IPS-11a (cell line): ENCODE data around the gene ATP10A.
"Not testable (repeated sequence)": the region's sequence is repeated elsewhere in the genome, so short reads cannot be mapped to it uniquely, and the experiment has no call there.

Source experiments
- H3K4me3 ChIP-seq: one replicate; pipeline ENCODE4 v1.5.1; 2013; ENCODE audit warnings: low read depth, low read length, control low read depth

ATP10A gene

DNA sequence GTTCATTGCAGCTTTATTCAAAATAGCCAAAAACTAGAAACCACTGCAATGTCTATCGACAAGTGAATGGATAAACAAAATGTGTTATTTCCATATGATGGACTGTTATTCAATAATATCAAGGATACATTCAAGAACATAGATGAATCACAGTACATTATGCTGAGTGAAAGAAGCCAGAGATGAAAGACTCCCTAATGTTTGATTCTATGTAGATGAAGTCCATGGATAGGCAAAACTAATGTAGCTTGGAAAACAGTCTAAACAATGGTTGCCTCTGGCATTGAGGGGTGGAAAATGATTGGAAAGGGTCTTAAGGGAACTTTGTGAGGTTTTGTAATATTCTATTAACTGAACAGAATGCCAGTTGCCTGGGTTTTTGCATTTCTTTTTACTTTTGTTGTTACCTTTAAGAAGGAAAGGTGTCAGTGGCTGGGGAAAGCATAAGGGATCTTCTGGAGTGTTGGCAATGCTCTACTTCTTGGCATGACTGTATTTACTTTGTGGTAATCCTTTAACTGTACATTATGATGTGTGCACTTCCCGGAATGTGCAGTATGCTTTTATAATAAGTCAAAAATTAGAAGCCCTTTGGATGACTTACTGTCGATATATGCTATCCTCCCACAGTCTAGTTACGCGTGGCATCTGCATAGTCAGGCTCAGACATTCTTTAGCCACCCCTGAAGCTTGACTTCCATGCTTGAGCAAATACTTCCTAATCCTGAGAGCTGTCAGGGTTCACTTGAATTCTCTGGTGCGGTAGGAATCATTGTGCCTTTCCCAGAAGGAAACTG lies 20.5 kb upstream of the ATP10A start:
- H3K4me3 ChIP-seq, result no peak overlapping the region

DNA sequence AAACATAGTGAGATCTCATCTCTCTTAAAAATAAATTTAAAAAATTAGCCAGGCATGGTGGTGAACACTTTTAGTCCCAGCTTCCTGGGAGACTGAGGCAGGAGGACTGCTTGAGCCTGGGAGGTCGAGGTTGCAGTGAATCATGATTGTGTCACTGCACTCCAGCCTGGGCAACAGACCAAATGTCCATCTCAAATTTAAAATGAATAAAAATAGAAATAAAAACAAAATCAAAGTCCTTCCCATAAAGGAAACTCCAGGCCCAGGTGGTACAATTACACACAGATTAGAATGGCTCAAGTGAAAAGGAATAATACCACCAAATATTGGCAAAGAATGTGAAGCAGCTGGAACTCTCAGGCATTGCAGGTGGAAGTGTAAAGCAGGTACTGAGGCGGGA lies 19.3 kb upstream of the ATP10A start:
- H3K4me3 ChIP-seq, result no peak overlapping the region

DNA sequence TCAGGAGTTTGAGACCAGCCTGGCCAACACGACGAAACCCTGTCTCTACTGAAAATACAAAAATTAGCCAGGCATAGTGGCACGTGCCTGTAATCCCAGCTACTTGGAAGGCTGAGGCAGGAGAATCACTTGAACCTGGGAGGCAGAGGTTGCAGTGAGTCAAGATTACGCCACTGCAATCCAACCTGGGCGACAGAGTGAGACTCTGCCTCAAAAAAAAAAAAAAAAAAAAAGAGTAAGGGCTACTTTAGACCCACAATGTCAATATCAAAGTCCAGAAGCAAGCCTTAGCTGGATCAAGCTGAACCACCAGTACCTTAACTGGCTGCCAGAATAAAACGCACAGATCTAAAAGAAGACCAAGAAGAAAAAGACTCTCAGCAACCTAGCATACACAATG lies 17.8 kb upstream of the ATP10A start:
- not testable (repeated sequence) for H3K4me3 ChIP-seq

DNA sequence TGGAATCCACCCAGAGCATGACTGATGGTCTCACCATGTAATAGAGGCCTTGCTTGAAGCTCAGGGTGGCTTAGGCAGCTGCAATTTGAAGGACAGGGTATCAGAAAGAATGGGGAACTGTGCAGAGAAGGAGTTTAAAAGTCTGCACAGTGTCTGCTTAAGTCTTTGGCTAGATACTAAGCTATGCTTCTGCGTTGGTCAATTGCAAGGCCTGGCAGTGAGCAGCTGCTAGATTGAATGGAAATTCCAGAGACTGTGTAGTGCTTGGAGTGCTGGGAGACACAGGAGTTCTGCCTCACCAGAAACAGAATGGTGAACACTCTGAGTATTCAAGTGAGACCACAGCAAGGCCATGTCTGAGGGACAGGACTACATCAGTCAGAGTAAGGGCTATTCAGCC lies 17.3 kb upstream of the ATP10A start:
- no peak overlapping the region for H3K4me3 ChIP-seq

DNA sequence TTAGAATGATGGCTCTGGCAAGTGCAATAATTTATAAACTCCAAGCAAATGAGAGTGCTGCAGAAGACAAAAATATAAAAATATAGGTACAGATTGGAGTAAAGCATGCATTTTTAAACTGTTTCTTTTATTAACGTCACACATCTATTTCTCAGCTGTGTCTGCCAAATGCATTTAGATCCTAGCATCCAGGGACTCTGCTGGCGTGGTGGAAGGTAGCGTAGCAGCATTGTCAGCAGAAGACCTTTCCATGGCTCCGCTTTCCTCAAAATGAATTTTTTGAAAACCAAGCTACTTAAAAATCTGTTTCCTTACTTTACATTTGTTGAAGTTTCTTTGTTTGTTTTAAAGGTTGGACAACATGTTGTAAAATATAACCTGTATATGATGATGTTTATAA lies 16.3 kb upstream of the ATP10A start:
- no peak overlapping the region for H3K4me3 ChIP-seq

DNA sequence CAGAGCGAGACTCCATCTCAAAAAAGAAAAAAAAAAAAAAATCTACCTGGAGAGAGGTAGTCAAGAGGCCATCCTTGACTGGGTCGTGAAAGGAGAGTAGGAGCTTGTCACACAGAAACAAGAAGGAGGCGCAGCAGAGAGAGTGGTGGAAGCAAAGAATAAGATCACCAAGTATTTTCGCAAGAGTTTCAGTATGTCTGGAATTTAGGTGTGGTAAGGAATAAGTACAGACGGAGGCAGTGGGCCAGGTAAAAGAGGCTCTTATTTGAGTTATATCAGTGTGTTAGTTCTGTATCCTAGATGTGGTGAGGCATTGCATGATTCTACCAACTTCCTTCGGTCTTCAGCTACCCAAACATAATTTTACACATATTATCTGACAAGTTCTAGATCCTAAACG lies 14.6 kb upstream of the ATP10A start:
- H3K4me3 ChIP-seq, result no peak overlapping the region

DNA sequence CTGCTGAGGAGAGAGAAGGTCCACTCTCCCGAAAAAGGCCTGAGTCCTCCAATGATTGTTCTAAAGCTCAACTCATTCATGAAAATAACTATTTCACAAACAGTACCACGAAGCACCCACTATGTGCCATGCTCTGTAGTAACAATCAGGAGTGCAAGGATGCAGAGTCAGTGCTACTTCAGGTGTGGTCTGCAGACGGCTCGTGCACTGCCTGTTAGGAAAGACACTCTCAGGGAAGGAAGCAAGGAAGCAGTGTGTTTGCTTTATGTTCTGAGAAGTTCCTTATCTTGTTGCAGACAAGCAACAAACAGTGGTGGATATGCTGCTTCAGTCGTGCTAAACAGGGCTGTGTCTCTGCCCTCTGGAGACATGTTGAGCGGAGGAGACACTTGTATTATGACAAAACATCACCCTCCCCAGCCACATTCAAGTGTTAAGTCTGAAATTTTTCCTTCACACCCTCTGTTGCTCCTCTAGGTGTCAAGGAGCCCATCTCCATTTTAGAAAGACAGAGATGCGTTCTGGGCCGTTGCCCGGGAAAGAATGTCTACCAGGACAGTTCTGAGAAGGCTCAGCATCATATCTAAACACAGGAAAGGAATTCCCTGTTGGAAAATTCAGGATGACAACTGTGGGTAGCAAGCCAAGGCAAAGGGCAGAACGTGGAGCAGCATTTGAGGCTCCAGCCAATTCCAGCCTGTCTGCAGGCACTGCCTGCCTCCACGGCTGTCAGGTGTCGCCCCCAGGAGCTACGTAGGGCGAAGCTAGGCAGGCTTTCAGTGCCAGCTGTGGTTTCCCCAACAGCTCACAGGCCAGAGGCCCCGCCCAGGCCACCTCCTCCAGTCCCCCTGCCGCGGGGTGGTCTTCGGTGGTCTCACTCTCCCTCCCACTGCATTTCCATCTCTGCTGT lies 13.4 kb upstream of the ATP10A start:
- H3K4me3 ChIP-seq, result no peak overlapping the region

DNA sequence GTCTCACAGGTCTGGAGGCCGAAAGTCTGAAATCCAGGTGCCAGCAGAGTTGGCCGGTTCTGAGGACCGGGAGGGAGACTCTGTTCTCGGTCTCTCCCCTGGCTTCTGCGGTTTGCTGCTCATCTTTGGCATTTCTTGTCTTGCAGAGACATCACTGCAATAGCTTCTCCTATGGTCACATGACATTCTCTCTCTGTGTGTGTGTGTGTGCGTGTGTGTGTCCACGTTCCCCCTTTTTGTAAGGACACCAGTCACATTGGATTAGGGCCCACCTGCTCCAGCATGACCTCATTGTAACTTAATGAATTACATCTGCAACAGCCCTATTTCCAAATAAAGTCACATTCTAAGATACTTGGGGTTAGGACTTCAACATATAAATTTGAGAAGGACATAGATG lies 12.4 kb upstream of the ATP10A start:
- no peak overlapping the region for H3K4me3 ChIP-seq

DNA sequence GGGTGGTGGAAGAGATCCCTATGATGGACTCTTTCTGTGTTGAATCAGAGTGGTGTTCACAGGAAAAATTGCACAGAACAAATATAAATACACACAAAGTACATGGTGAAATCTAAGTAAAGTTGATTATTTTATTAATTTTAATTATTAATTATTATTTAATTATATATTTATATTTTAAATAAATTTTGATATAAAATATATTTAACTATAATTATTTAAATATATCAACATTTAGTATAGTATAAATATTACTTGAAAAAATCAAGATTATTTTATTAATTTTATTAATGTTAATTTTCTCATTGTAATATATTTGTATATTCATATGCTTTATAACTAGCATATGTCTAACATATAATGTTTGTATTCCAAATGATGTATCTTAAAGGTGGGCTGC lies 11.3 kb upstream of the ATP10A start:
- H3K4me3 ChIP-seq, result no peak overlapping the region

DNA sequence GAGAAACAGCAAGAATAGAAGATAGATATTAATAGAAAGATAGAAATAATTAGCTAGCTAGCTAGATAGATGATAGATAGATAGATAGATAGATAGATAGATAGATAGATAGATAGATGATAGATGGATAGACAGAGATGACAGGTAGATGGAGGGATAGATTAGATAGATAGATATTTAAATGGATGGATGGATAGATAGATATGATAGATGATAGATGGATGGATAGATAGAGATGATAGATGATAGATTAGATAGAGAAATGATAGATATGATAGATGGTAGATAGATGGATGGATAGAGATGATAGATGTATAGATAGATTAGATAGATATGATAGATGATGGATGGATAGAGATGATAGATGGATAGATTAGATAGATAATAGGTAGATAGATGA lies 8.3 kb upstream of the ATP10A start:
- no peak overlapping the region for H3K4me3 ChIP-seq

DNA sequence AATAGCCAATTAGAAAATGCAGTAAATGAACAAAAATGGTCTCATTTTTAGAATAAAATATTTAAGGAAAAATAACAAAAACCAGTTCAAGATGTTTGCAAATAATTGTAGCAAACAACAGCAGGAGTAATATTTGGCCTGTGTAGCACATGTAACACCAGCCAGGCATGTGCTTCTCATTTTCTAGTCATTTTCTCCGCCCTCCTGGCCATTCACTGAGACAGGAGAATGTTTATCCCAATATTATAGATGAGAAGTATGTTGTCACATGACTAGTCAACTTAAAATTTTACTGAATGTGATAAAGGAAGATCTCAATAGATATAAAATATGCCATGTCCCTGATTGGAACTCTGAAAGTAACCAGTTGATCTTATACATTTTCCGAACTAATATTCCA lies 7.8 kb upstream of the ATP10A start:
- no peak overlapping the region for H3K4me3 ChIP-seq

DNA sequence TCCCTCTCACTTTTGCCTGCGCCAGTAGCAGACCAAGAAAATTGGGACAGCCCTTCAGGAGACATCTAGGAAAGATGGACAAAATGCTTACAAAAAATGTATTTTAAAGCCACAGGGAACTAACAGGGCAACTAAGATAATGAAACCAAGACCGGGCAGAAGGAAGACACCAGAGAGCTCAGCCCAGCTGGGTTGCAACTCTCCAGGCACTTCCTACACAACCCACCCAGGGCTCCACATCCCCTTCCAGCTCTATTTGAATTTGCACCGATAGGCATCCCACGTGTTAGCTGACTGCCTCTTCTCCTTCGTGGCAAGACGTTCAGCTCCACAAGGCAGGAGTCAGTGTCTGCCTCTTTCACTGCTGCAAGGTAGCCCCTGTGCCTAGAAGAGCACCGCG lies 6.6 kb upstream of the ATP10A start:
- no peak overlapping the region for H3K4me3 ChIP-seq

DNA sequence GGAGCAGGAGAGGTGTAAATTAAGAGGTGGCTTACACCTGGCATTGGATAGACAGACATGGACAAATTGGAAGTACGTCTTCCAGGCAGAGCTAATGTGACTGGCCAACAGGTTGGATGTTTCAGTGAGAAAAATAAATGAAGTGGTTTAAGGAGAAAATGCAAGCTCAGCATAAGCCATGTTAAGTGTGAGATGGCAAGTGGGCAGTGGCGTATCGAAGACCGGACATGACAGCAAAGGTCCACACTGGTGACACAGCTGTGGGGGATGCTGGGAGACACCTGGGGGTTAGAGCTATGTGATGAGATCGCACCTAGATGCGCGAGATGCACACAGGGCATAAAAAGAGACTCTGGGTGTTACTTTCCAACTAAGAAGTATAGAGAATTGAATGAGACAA lies 3.7 kb upstream of the ATP10A start:
- H3K4me3 ChIP-seq, result no peak overlapping the region

DNA sequence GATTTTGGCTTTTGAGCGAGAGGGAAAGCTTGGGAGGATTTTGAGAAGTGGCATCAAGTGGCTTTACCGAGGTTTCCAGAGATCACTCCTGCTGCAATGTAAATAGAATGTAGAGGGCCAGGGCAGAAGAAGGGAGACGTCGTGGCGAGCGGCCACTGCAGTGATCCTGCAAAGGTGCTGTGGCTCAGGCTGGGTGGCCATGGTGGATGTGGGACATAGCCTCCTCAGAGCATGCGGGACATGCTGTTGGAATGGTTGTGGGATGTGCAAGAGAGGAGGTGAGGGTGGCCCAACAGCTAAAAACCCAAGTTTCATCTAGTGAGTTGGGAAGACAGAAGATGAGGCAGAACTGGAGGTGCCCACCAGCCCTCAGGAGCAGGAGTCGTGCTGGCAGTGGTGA lies 3.1 kb upstream of the ATP10A start:
- no peak overlapping the region for H3K4me3 ChIP-seq

DNA sequence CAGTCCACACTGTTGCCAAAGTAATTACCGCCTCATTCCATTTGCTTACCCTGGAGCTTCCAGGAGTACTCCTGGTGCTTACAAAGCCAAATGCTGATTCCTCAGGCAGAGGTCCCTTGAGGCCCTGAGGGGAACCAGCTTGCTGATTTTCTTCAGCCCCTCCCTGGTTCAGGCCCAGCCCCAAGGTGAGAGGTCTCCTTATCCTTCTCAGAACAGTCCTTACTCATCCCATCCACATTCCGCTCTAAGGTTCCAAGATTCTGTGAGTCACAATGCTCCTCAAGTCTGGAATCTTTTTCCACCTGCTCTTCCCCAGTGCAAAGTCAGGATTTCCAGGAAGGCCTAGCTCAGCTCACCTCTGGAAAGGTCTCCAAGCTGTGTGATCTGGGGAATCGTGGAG lies 1.8 kb upstream of the ATP10A start:
- no peak overlapping the region for H3K4me3 ChIP-seq

DNA sequence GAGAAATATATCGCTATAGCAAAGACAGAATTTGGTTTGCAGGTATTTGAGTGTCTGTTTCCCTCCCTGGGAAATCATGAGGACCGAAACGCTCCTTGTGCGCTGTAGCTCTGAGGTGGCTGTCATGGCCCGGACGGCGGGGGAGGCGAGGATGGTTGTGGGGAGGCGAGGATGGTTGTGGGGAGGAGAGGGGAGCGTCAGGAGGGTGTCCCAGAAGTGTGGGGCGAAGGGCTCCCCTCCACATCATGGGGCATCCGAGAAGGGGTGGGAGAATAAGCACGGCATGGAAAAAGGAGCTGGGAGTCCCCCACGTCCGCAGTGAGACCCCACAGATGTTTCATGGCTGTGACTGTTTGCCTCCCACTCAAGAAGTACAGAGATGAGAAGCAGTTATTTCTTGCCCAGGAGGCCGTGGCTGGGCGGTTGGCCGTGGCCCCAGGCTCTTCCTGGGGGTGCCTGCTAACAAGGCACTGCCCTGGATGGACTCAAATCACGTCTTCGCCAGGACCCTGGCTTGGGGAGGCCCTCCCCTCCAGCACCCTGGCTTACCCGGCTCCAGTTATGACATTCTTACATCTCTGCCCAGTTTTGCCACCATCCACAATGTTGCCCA lies 947 bp upstream of the ATP10A start:
- no peak overlapping the region for H3K4me3 ChIP-seq

DNA sequence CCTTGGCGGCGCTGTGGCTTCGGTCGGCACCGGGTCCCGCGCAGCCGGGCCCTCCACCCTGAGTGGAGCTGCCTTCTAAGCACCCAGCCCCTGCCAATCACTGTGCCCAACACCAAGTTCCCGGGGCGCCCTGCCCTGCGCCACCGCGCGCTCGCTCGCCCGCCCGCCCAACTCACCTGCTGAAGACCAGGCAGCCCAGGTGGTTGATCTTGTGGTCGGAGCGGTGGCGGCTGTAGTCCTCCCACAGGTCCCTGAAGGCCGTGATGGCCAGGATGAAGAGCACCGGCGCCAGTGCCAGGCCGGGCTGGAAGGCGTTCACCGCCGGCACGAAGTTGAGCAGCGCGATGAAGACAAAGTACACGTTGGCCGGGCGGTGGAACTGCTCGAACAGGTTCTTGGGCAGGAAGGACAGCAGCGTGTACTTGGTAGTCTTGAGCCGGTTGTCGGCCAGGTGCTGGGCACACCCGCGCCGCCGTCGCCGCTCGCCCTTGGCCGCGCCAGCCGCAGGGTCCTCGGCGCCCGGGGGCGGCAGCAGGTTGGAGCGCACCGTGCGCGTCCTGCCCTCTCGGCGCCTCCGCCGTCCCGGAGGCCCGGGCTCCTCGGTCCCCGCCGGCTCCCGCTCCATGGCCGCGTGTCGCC lies 536 bp downstream of the ATP10A start:
- peak overlapping the region; percentile 47 for H3K4me3 ChIP-seq

DNA sequence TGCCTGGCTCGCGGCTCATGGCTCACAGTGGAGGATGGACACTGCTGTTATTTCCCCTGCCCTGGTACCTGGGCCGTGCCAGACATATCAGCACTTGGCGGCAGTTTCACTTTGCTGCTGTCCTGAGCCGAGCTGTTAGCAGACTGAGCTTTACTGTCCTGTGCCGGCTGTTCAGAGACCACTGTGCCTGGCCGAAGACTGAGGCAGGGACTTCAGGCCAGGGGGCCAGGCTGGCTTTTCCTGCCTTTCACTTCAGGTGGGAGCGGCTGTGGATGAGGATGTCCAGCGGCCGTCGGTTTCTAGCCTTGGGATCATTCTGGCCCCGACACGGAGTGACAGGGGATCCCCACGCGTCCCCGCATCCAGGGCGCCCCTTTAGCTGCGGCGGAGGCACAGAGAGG lies 1.1 kb downstream of the ATP10A start:
- no peak overlapping the region for H3K4me3 ChIP-seq

DNA sequence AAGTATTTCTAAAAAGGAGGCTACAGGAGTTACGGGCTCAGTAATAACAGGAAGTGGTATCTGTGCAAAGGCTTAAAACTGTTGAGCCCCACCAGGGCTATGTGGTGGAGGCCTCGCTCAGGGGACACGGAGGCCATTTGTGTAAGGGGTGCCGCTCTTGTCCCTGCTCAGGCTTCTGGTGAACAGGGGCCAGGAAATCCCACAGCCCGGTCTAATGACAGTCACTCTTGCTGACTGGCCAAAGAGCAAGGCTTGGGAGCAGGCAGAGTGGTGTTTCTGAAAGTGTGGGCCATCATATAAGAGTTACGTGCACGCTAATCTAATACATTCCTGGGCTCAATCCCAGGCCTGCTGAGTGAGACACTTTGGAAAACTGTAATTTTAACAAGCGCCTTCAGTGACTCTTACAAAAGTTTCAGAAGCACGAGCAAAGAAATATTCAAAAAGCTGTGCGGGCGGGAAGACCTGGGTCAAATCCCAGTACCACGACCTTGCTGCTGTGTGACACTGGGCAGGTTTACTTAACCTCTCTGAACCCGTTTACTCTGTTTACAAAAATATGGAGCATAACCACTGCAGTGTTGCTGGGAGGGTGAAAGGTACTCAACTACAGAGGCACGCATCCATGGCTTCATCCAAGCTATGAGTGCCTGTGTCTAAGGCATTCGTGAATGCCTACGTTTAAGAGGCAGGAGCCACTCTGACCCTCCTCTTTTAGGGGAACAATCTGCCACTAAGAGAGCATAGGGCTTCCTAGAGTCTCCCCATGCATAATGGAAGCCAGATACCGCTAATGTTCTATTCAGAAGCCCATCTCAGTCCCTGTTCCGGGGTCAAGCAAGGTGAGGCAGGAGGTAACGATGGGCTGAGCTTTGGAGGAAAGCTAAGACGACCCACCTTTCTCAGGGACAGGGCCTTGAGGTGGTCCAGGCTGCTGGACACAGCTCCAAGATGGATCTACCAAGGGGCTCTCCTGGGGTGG lies 2.0 kb downstream of the ATP10A start:
- no peak overlapping the region for H3K4me3 ChIP-seq
